Measurements from ENCODE around the gene MYMX.

- TF ChIP-seq CTCF (conservative IDR thresholded peaks at IDR 0.05; ENCODE audit: low read depth, low read length), result no peak
- TF ChIP-seq EZH2 (IDR thresholded peaks at IDR 0.05; ENCODE audit: low read length, unreplicated experiment), result no peak
- TF ChIP-seq EZH2phosphoT487 (IDR thresholded peaks at IDR 0.05; ENCODE audit: borderline replicate concordance, low read length), result no peak
These were observed 9.0 kb downstream of the MYMX start for GRCh38 chr6:44225579-44226325.

Data from PC-3 (cell line).